Measurements from ENCODE around the gene VAMP2. TPM values are rescaled to one million over a fixed set of nuclear protein-coding genes. Genes with fewer than 3 reads are reported as not detected.
A peak's percentile ranks its signal among the peaks of the same experiment; 100 is the strongest.

VAMP2 gene
- total RNA-seq, 1 donor from 2014 or later: 19.8 TPM

DNA sequence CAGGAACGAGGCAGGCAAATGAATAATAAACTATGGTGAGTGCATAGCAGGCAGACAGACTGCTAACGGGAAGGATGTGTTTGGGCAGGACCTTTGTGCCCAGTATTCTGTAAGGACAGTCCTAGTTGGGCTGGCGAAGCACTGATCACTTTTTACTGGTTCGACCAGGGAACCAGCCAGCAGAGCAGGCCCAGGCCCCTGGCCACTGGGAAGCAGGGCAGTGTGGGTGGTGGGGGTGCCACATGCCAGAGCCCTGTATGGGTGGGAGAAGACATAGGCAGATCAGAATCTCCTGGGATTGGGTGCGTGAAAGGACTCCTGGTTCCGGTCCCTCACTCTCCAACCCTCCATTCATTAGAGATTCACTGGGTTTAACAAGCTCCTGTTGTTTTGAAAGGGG lies 4.0 kb upstream of the VAMP2 start:
- no peak overlapping the region for H3K27ac Mint-ChIP-seq (ENCODE audit: unreplicated experiment)
- H3K36me3 Mint-ChIP-seq (ENCODE audit: low read depth, unreplicated experiment): peaks cover under 1% of the 10 kb centered on the region
- TF ChIP-seq, protein P1, sequence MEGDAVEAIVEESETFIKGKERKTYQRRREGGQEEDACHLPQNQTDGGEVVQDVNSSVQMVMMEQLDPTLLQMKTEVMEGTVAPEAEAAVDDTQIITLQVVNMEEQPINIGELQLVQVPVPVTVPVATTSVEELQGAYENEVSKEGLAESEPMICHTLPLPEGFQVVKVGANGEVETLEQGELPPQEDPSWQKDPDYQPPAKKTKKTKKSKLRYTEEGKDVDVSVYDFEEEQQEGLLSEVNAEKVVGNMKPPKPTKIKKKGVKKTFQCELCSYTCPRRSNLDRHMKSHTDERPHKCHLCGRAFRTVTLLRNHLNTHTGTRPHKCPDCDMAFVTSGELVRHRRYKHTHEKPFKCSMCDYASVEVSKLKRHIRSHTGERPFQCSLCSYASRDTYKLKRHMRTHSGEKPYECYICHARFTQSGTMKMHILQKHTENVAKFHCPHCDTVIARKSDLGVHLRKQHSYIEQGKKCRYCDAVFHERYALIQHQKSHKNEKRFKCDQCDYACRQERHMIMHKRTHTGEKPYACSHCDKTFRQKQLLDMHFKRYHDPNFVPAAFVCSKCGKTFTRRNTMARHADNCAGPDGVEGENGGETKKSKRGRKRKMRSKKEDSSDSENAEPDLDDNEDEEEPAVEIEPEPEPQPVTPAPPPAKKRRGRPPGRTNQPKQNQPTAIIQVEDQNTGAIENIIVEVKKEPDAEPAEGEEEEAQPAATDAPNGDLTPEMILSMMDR (IDR thresholded peaks at IDR 0.05; ENCODE audit: unreplicated experiment): no peak

DNA sequence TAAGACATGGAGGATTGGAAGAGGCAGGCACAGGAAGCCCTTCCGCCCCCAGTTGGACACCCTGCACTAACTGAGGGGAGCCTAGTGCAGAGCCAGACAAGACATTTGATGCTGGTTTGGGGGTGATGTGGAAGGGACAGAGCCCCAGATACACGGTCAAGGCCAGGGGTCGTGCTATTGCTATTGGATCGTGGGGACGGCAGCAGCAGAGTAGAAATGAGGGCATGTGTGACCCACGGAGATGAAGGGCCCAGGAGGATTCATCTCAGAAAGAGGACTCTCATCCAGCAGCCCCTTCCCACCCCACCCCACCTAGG lies 2.0 kb upstream of the VAMP2 start:
- Mint-ChIP-seq H3K4me1 (ENCODE audit: unreplicated experiment) (peaks cover 38% of the 10 kb centered on the region), H3K9me3 (ENCODE audit: unreplicated experiment) (no peaks in the 10 kb centered on the region), H3K27ac (ENCODE audit: unreplicated experiment) (no peak overlapping the region), H3K27me3 (ENCODE audit: unreplicated experiment) (peaks cover 15% of the 10 kb centered on the region), H3K4me3 (ENCODE audit: unreplicated experiment) (peak overlapping the region; percentile 69), H3K36me3 (ENCODE audit: low read depth, unreplicated experiment) (peaks cover 14% of the 10 kb centered on the region)
- TF ChIP-seq, protein P1 (IDR thresholded peaks at IDR 0.05; ENCODE audit: unreplicated experiment): no peak
- DNase-seq (ENCODE audit: low spot score): no peak

More for the DNA sequence above, 4.0 kb upstream of the VAMP2 start:
- peaks cover 22% of the 10 kb centered on the region for H3K4me1 Mint-ChIP-seq (ENCODE audit: unreplicated experiment)
- DNase-seq (ENCODE audit: low spot score): no peak
- no peaks in the 10 kb centered on the region for H3K9me3 Mint-ChIP-seq (ENCODE audit: unreplicated experiment)
- H3K4me3 Mint-ChIP-seq (ENCODE audit: unreplicated experiment): no peak overlapping the region
- peaks cover 11% of the 10 kb centered on the region for H3K27me3 Mint-ChIP-seq (ENCODE audit: unreplicated experiment)

GRCh38 chr17:8163978-8164814 lies 1.4 kb upstream of the VAMP2 start:
- no peak for DNase-seq (ENCODE audit: low spot score)
- peaks cover 14% of the 10 kb centered on the region for H3K36me3 Mint-ChIP-seq (ENCODE audit: low read depth, unreplicated experiment)
- H3K27ac Mint-ChIP-seq (ENCODE audit: unreplicated experiment): peak overlapping the region; percentile 42
- TF ChIP-seq, protein P1 (IDR thresholded peaks at IDR 0.05; ENCODE audit: unreplicated experiment): no peak
- H3K9me3 Mint-ChIP-seq (ENCODE audit: unreplicated experiment): no peaks in the 10 kb centered on the region
- H3K27me3 Mint-ChIP-seq (ENCODE audit: unreplicated experiment): peaks cover 15% of the 10 kb centered on the region
- H3K4me3 Mint-ChIP-seq (ENCODE audit: unreplicated experiment): peak overlapping the region; percentile 94
- H3K4me1 Mint-ChIP-seq (ENCODE audit: unreplicated experiment): peaks cover 38% of the 10 kb centered on the region

GRCh38 chr17:8162997-8163977 lies 539 bp upstream of the VAMP2 start:
- Mint-ChIP-seq H3K36me3 (ENCODE audit: low read depth, unreplicated experiment) (peaks cover 14% of the 10 kb centered on the region), H3K27me3 (ENCODE audit: unreplicated experiment) (peaks cover 13% of the 10 kb centered on the region), H3K4me3 (ENCODE audit: unreplicated experiment) (peak overlapping the region; percentile 94), H3K4me1 (ENCODE audit: unreplicated experiment) (peaks cover 41% of the 10 kb centered on the region), H3K9me3 (ENCODE audit: unreplicated experiment) (no peaks in the 10 kb centered on the region), H3K27ac (ENCODE audit: unreplicated experiment) (peak overlapping the region; percentile 82)
- DNase-seq (ENCODE audit: low spot score): no peak
- TF ChIP-seq, protein P1 (IDR thresholded peaks at IDR 0.05; ENCODE audit: unreplicated experiment): no peak
